Measurements from ENCODE around the gene CXCL17.

Gene CXCL17

GRCh38 chr19:42406111-42406510 lies 36.6 kb downstream of the CXCL17 start:
- Histone ChIP-seq H3K4me2 (ENCODE audit: insufficient read depth, low read length) (no peak overlapping the region), H3K4me3 (ENCODE audit: low read depth in 1 of 2, low read length in 2 of 2) (no peak overlapping the region), H2AFZ (ENCODE audit: low read depth, low read length) (no peak overlapping the region), H3K9me3 (ENCODE audit: insufficient read depth, low read length, severe bottlenecking) (no peaks in the 10 kb centered on the region), H3K9ac (ENCODE audit: low read depth, low read length) (no peak overlapping the region), H4K20me1 (ENCODE audit: insufficient read depth, low read length) (peaks cover 47% of the 10 kb centered on the region), H3K27me3 (ENCODE audit: insufficient read depth, low read length, poor library complexity) (no peaks in the 10 kb centered on the region), H3K27ac (ENCODE audit: low read length) (no peak overlapping the region), H3K79me2 (ENCODE audit: insufficient read depth, low read length) (no peaks in the 10 kb centered on the region), H3K36me3 (ENCODE audit: insufficient read depth, low read length) (peaks cover 32% of the 10 kb centered on the region), H3K4me1 (ENCODE audit: insufficient read depth, low read length) (peaks cover 7% of the 10 kb centered on the region)
- DNase-seq (no peak), ATAC-seq (ENCODE audit: insufficient read depth, low read depth) (no peak)
- TF ChIP-seq EZH2 (IDR thresholded peaks at IDR 0.05; ENCODE audit: borderline replicate concordance, low read depth, low read length, severe bottlenecking): no peak
- no peak for TF ChIP-seq CTCF (IDR thresholded peaks at IDR 0.05; ENCODE audit: borderline replicate concordance, extremely low read depth, low read length, poor library complexity, severe bottlenecking)

- Histone ChIP-seq H3K27me3 (ENCODE audit: insufficient read depth, low read length, poor library complexity) (no peaks in the 10 kb centered on the region), H3K36me3 (ENCODE audit: insufficient read depth, low read length) (peaks cover 25% of the 10 kb centered on the region), H3K4me2 (ENCODE audit: insufficient read depth, low read length) (no peak overlapping the region), H4K20me1 (ENCODE audit: insufficient read depth, low read length) (peaks cover 36% of the 10 kb centered on the region), H3K9me3 (ENCODE audit: insufficient read depth, low read length, severe bottlenecking) (no peaks in the 10 kb centered on the region), H2AFZ (ENCODE audit: low read depth, low read length) (no peak overlapping the region), H3K79me2 (ENCODE audit: insufficient read depth, low read length) (no peaks in the 10 kb centered on the region), H3K4me3 (ENCODE audit: low read depth in 1 of 2, low read length in 2 of 2) (no peak overlapping the region), H3K9ac (ENCODE audit: low read depth, low read length) (no peak overlapping the region), H3K4me1 (ENCODE audit: insufficient read depth, low read length) (peaks cover 11% of the 10 kb centered on the region), H3K27ac (ENCODE audit: low read length) (no peak overlapping the region)
- DNase-seq (no peak), ATAC-seq (ENCODE audit: insufficient read depth, low read depth) (no peak)
- no peak for TF ChIP-seq EZH2 (IDR thresholded peaks at IDR 0.05; ENCODE audit: borderline replicate concordance, low read depth, low read length, severe bottlenecking)
- no peak for TF ChIP-seq CTCF (IDR thresholded peaks at IDR 0.05; ENCODE audit: borderline replicate concordance, extremely low read depth, low read length, poor library complexity, severe bottlenecking)
These were observed 39.2 kb downstream of the CXCL17 start for GRCh38 chr19:42403586-42403985.

DNA sequence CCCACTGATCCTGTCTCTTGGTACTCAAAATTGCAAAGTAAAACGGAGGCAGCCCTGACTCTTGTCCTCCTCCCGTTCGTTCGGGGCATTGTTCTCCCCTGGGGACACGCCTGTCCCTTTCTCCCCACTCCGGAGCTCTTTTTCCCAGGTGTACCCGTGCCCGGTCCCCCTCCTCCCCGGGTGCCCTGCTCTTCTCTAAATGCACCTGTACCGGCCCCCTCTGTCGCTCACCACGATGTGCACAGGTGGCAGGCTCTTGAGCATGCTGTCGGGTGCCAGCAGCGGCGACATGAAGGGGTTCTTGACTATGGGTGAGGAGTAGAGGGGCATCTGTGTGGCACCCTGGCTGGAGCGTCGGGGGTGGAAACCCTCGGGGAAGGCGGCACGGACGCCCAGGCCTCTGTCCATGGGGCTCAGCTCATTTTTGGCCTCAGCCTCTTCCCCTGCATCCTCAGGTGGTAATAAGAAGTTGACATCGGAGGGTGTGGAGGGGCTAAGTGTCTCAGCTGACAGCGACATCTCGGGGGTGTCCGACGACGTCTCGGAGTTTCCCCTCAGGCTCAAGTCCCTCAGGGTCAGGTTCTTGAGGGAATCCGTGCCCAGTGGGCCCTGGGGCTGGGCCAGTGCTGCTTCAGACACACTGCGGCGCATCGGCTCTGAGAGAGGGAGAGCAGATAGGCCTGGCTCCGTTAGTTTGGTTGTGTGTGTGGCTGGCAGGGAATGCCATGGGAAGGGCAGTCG lies 40.2 kb downstream of the CXCL17 start:
- ATAC-seq (ENCODE audit: insufficient read depth, low read depth) (no peak), DNase-seq (no peak)
- no peak overlapping the region for H3K4me3 ChIP-seq (ENCODE audit: low read depth in 1 of 2, low read length in 2 of 2)
- H3K27me3 ChIP-seq (ENCODE audit: insufficient read depth, low read length, poor library complexity): no peaks in the 10 kb centered on the region
- peaks cover 21% of the 10 kb centered on the region for H3K36me3 ChIP-seq (ENCODE audit: insufficient read depth, low read length)
- H3K9me3 ChIP-seq (ENCODE audit: insufficient read depth, low read length, severe bottlenecking): no peaks in the 10 kb centered on the region
- H3K27ac ChIP-seq (ENCODE audit: low read length): no peak overlapping the region
- H3K4me1 ChIP-seq (ENCODE audit: insufficient read depth, low read length): peaks cover 18% of the 10 kb centered on the region
- no peak for TF ChIP-seq EZH2 (IDR thresholded peaks at IDR 0.05; ENCODE audit: borderline replicate concordance, low read depth, low read length, severe bottlenecking)
- no peak for TF ChIP-seq CTCF (IDR thresholded peaks at IDR 0.05; ENCODE audit: borderline replicate concordance, extremely low read depth, low read length, poor library complexity, severe bottlenecking)
- no peak overlapping the region; the same call in 1 of the 2 replicates for H3K9ac ChIP-seq (ENCODE audit: low read depth, low read length)
- peaks cover 28% of the 10 kb centered on the region for H4K20me1 ChIP-seq (ENCODE audit: insufficient read depth, low read length)
- no peak overlapping the region for H2AFZ ChIP-seq (ENCODE audit: low read depth, low read length)
- H3K4me2 ChIP-seq (ENCODE audit: insufficient read depth, low read length): no peak overlapping the region
- peaks cover 7% of the 10 kb centered on the region for H3K79me2 ChIP-seq (ENCODE audit: insufficient read depth, low read length)
